Measurements from ENCODE around the gene COP1. TPM values are rescaled to one million over a fixed set of nuclear protein-coding genes. Genes with fewer than 3 reads are reported as not detected.

COP1 gene
- total RNA-seq, 6 experiments from 2014 or later: 27.8 to 33.0 (median 30.1) TPM

GRCh38 chr1:175935166-175935565, 271.9 kb downstream of the COP1 start:
- Mint-ChIP-seq H3K9me3 (no peaks in the 10 kb centered on the region), H3K4me3 (no peak overlapping the region), H3K4me1 (ENCODE audit: low read depth) (no peaks in the 10 kb centered on the region), H3K36me3 (ENCODE audit: low read depth) (peaks cover 18% of the 10 kb centered on the region), H3K27ac (no peak overlapping the region), H3K27me3 (ENCODE audit: insufficient read depth) (no peaks in the 10 kb centered on the region; the same call in 1 of the 2 replicates)
- no peak for TF ChIP-seq CTCF (IDR thresholded peaks at IDR 0.05)
- DNase-seq: no peak

DNA sequence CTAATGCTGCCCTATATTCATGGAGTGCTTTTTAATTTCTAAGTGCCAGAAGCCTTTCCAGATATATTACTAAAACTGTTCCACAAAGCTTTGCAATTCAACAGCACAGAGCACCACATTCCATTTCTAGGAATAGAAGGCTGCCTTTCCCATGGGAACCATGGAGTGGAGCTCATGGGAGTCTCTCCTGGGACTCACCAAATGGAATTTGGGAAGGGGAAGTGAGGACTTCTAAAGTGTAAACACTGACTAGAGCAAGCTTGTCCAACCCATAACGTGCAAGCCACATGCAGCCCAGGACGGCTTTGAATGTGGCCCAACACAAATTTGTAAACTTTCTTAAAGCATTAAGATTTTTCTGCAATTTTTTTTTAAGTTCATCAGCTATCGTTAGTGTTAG, 273.3 kb downstream of the COP1 start:
- no peak for TF ChIP-seq CTCF (IDR thresholded peaks at IDR 0.05)
- Mint-ChIP-seq H3K27ac (no peak overlapping the region), H3K4me1 (ENCODE audit: low read depth) (no peaks in the 10 kb centered on the region), H3K4me3 (no peak overlapping the region), H3K27me3 (ENCODE audit: insufficient read depth) (no peaks in the 10 kb centered on the region; the same call in 1 of the 2 replicates), H3K36me3 (ENCODE audit: low read depth) (peaks cover 17% of the 10 kb centered on the region), H3K9me3 (no peaks in the 10 kb centered on the region)
- DNase-seq: no peak

- Mint-ChIP-seq H3K27me3 (ENCODE audit: insufficient read depth) (no peaks in the 10 kb centered on the region), H3K4me3 (no peak overlapping the region), H3K36me3 (ENCODE audit: low read depth) (peaks cover 4% of the 10 kb centered on the region; the same call in 1 of the 2 replicates), H3K27ac (no peak overlapping the region), H3K4me1 (ENCODE audit: low read depth) (no peaks in the 10 kb centered on the region), H3K9me3 (no peaks in the 10 kb centered on the region)
- TF ChIP-seq CTCF (IDR thresholded peaks at IDR 0.05): no peak
- no peak for DNase-seq
These were observed 279.1 kb downstream of the COP1 start for GRCh38 chr1:175927944-175928343.

- H3K36me3 Mint-ChIP-seq (ENCODE audit: low read depth): no peaks in the 10 kb centered on the region
- no peak overlapping the region for H3K27ac Mint-ChIP-seq
- no peaks in the 10 kb centered on the region for H3K27me3 Mint-ChIP-seq (ENCODE audit: insufficient read depth)
These were observed 284.7 kb downstream of the COP1 start for GRCh38 chr1:175922254-175922881.

DNA sequence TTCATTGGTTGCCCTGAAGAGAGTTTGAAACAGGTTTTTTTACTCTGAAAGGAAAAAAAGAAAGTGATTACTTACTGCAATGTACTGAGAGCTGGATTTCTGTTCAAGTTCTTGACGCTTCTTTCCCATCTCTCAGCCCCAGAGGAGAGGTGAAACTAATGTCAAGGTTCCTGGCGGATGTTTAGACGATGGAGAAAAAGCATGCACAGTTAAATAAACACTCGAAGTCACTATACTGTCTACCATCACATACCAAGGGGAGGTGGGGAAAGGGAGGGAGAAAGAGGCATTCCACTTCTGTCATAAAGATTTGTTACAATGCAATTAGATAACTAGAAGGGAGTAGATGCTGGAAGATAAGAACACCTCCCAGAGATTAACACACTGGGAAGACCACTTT, 286.7 kb downstream of the COP1 start:
- no peak for DNase-seq
- Mint-ChIP-seq H3K4me1 (ENCODE audit: low read depth) (peaks cover 18% of the 10 kb centered on the region; the same call in 1 of the 2 replicates), H3K27ac (no peak overlapping the region), H3K36me3 (ENCODE audit: low read depth) (no peaks in the 10 kb centered on the region), H3K4me3 (no peak overlapping the region), H3K9me3 (no peaks in the 10 kb centered on the region), H3K27me3 (ENCODE audit: insufficient read depth) (no peaks in the 10 kb centered on the region)
- no peak for TF ChIP-seq CTCF (IDR thresholded peaks at IDR 0.05)

More at GRCh38 chr1:175922254-175922881, 284.7 kb downstream of the COP1 start:
- Mint-ChIP-seq H3K4me3 (no peak overlapping the region), H3K4me1 (ENCODE audit: low read depth) (peaks cover 16% of the 10 kb centered on the region; the same call in 1 of the 2 replicates), H3K9me3 (no peaks in the 10 kb centered on the region)
- no peak for DNase-seq
- no peak for TF ChIP-seq CTCF (IDR thresholded peaks at IDR 0.05)

Measured in HFFc6 (cell line).